DMS79 treated with DMSO at 0.1 percent for 48 hours (cell line): Measurements from ENCODE around the gene MS4A5.

Experiments used
- DNase-seq: peaks from one replicate; lab custom pipeline; 2025; lab: John Stamatoyannopoulos, UW

MS4A5 gene

GRCh38 chr11:60482361-60482760 lies 53.0 kb downstream of the MS4A5 start:
- DNase-seq = no peak

- DNase-seq = no peak
Measured at GRCh38 chr11:60485987-60486386, 56.6 kb downstream of the MS4A5 start.

GRCh38 chr11:60492488-60493009 lies 63.2 kb downstream of the MS4A5 start, which contains the start of gene MS4A12:
MS4A12 (plus strand) TSS chr11:60492778; CDS start chr11:60497319, 4,541 bp downstream.
- DNase-seq = no peak

- no peak for DNase-seq
Measured at GRCh38 chr11:60493454-60493853, 64.1 kb downstream of the MS4A5 start.
